ENCODE results near the gene CHRNA1. TPM values are rescaled to one million over a fixed set of nuclear protein-coding genes. Genes with fewer than 3 reads are reported as not detected.

The CHRNA1 gene
- total and polyA plus RNA-seq, 9 of the 15 experiments (the other 6 are each of a cell fraction or from before 2014, with no cell fraction given) = not detected

DNA sequence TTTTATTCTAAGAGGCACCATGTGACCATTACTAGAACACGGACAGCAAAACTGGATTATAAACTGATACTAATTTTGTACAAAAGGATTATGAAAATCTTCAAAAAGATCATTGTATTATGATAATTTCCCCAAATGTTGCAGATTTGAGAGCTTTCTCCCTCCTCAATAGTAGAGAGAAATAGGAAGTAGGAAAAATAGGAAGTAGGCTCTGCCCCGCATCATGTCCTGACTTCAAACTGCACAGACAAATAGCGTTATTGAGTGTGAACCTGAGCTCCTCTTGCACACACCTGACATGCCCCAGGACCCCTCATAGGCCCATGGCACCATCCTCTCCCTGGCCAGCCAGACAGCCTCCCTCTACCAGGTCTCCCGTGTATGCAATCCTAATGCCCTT, 25.4 kb downstream of the CHRNA1 start (continued):
- TF ChIP-seq, protein P1, sequence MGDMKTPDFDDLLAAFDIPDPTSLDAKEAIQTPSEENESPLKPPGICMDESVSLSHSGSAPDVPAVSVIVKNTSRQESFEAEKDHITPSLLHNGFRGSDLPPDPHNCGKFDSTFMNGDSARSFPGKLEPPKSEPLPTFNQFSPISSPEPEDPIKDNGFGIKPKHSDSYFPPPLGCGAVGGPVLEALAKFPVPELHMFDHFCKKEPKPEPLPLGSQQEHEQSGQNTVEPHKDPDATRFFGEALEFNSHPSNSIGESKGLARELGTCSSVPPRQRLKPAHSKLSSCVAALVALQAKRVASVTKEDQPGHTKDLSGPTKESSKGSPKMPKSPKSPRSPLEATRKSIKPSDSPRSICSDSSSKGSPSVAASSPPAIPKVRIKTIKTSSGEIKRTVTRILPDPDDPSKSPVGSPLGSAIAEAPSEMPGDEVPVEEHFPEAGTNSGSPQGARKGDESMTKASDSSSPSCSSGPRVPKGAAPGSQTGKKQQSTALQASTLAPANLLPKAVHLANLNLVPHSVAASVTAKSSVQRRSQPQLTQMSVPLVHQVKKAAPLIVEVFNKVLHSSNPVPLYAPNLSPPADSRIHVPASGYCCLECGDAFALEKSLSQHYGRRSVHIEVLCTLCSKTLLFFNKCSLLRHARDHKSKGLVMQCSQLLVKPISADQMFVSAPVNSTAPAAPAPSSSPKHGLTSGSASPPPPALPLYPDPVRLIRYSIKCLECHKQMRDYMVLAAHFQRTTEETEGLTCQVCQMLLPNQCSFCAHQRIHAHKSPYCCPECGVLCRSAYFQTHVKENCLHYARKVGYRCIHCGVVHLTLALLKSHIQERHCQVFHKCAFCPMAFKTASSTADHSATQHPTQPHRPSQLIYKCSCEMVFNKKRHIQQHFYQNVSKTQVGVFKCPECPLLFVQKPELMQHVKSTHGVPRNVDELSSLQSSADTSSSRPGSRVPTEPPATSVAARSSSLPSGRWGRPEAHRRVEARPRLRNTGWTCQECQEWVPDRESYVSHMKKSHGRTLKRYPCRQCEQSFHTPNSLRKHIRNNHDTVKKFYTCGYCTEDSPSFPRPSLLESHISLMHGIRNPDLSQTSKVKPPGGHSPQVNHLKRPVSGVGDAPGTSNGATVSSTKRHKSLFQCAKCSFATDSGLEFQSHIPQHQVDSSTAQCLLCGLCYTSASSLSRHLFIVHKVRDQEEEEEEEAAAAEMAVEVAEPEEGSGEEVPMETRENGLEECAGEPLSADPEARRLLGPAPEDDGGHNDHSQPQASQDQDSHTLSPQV (IDR thresholded peaks at IDR 0.05) = no peak
- TF ChIP-seq LCOR (CRISPR knock-in tag; IDR thresholded peaks at IDR 0.05) (no peak), IRF1 (CRISPR knock-in tag; IDR thresholded peaks at IDR 0.05; ENCODE audit: borderline replicate concordance) (no peak), HDAC8 (tag; IDR thresholded peaks at IDR 0.05) (no peak), NFRKB (IDR thresholded peaks at IDR 0.05; ENCODE audit: low read depth) (no peak), ZNF24 (IDR thresholded peaks at IDR 0.05) (no peak), CSDE1 (IDR thresholded peaks at IDR 0.05) (no peak), HBP1 (CRISPR knock-in tag; IDR thresholded peaks at IDR 0.05) (no peak)
- TF ChIP-seq, protein P2, sequence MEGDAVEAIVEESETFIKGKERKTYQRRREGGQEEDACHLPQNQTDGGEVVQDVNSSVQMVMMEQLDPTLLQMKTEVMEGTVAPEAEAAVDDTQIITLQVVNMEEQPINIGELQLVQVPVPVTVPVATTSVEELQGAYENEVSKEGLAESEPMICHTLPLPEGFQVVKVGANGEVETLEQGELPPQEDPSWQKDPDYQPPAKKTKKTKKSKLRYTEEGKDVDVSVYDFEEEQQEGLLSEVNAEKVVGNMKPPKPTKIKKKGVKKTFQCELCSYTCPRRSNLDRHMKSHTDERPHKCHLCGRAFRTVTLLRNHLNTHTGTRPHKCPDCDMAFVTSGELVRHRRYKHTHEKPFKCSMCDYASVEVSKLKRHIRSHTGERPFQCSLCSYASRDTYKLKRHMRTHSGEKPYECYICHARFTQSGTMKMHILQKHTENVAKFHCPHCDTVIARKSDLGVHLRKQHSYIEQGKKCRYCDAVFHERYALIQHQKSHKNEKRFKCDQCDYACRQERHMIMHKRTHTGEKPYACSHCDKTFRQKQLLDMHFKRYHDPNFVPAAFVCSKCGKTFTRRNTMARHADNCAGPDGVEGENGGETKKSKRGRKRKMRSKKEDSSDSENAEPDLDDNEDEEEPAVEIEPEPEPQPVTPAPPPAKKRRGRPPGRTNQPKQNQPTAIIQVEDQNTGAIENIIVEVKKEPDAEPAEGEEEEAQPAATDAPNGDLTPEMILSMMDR (IDR thresholded peaks at IDR 0.05 in 2 of 3, conservative IDR thresholded peaks at IDR 0.05 in 1 of 3; ENCODE audit: insufficient read depth in 2 of 3, low read depth in 1 of 3, low read length in 3 of 3) = no peak
- TF ChIP-seq, protein P3, sequence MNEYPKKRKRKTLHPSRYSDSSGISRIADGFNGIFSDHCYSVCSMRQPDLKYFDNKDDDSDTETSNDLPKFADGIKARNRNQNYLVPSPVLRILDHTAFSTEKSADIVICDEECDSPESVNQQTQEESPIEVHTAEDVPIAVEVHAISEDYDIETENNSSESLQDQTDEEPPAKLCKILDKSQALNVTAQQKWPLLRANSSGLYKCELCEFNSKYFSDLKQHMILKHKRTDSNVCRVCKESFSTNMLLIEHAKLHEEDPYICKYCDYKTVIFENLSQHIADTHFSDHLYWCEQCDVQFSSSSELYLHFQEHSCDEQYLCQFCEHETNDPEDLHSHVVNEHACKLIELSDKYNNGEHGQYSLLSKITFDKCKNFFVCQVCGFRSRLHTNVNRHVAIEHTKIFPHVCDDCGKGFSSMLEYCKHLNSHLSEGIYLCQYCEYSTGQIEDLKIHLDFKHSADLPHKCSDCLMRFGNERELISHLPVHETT (CRISPR knock-in tag; conservative IDR thresholded peaks at IDR 0.05 in 1 of 2, IDR thresholded peaks at IDR 0.05 in 1 of 2) = no peak

Measured in K562 (cell line).